K562 (cell line): ENCODE data around the gene DNAH8. TPM values are rescaled to one million over a fixed set of nuclear protein-coding genes. Genes with fewer than 3 reads are reported as not detected.

Experiments used
- ATAC-seq: fragments of 200-7000 bp; cut with Tn5 transposase; 3 replicates; pipeline ENCODE4 v1.9.1; 2020; ENCODE audit warnings: moderate library complexity
- BruUV-seq: library from RNA; stranded (reverse); fragments of 400-500 nt; replicated peaks from 2 replicates; lab custom pipeline; 2021; lab: Mats Ljungman, UMichigan
- CTCF ChIA-PET: fragments of 300-600 bp; formaldehyde crosslinking; extraction: SDS; loops from one replicate; lab custom pipeline; 2021; ENCODE audit warnings: low intra/inter-chr PET ratio; lab: Yijun Ruan, JAX
- POLR2A ChIA-PET: fragments of 300-600, 350-650 bp; sonication (Branson Sonifier 250); formaldehyde crosslinking; extraction: SDS; loops from one replicate; lab custom pipeline; 2021; ENCODE audit warnings: antibody characterized with exemption, inconsistent platforms; lab: Yijun Ruan, JAX
- DNase-seq, 4 experiments: peaks; one replicate each; pipeline versions ENCODE4 v3.0.0 to v3.0.0-alpha.2; 2011 to 2018; ENCODE audit warnings: low spot score in 3 of 4, mixed read lengths in 3 of 4; ENCODE audit errors: extremely low read depth in 1 of 4
- FAIRE-seq: peaks from 2 replicates; lab custom pipeline; 2011; peaks lifted over from hg19 to GRCh38; lab: Jason Lieb, UNC
- H2AFZ ChIP-seq: 2 replicates; pipeline ENCODE4 v1.6.0; 2011; ENCODE audit warnings: low read depth, low read length, control low read depth, inconsistent platforms
- H3K27ac ChIP-seq: fragments of 200-600 bp; 3 replicates; pipeline ENCODE4 v1.8.0; 2011; ENCODE audit warnings: low read depth, mild to moderate bottlenecking, control low read depth, inconsistent platforms, low read length, moderate library complexity, mixed read lengths; ENCODE audit errors: extremely low read depth
- H3K27me3 ChIP-seq, 2 experiments: fragments of 300-600 bp in 1 of 2; 2 replicates in 1 of 2; 3 replicates in 1 of 2; pipeline versions ENCODE4 v1.6.0 to v1.8.0; 2011; ENCODE audit warnings: inconsistent platforms in 2 of 2, low read length in 2 of 2, mild to moderate bottlenecking in 1 of 2, mixed read lengths in 1 of 2, moderate library complexity in 1 of 2; ENCODE audit not compliant: control insufficient read depth in 2 of 2, insufficient read depth in 2 of 2
- H3K36me3 ChIP-seq: fragments of 300-600 bp; 3 replicates; pipeline ENCODE4 v1.8.0; 2011; ENCODE audit warnings: mild to moderate bottlenecking, low read length, inconsistent platforms; ENCODE audit not compliant: control insufficient read depth, insufficient read depth
- H3K4me1 ChIP-seq, 2 experiments: fragments of 200-600 bp in 1 of 2; replicated peaks in 1 of 2; 2 replicates in 1 of 2; 3 replicates in 1 of 2; pipeline versions ENCODE4 v1.5.1 to v1.8.0; 2011; ENCODE audit warnings: inconsistent platforms in 2 of 2, low read length in 2 of 2, mild to moderate bottlenecking in 1 of 2, mixed read lengths in 1 of 2, moderate library complexity in 1 of 2; ENCODE audit not compliant: control insufficient read depth in 2 of 2, insufficient read depth in 2 of 2
- H3K4me2 ChIP-seq: 2 replicates; pipeline ENCODE4 v1.6.1; 2011; ENCODE audit warnings: low read length, control low read depth, inconsistent platforms, mixed read lengths; ENCODE audit not compliant: insufficient read depth
- H3K4me3 ChIP-seq: fragments of 200-600 bp; sonication (generic), shearing (Covaris generic); 2 replicates; pipeline ENCODE4 v1.5.1; 2016; ENCODE audit warnings: control low read depth, inconsistent platforms
- H3K79me2 ChIP-seq: fragments of 200-600 bp; 3 replicates; pipeline ENCODE4 v1.8.0; 2011; ENCODE audit warnings: low read length, inconsistent platforms; ENCODE audit not compliant: control insufficient read depth, insufficient read depth
- H3K9ac ChIP-seq, 2 experiments: 2 replicates each; pipeline versions ENCODE4 v1.6.0 to v1.6.1; 2011; ENCODE audit warnings: low read depth in 2 of 2, low read length in 2 of 2, control low read depth in 1 of 2, inconsistent platforms in 1 of 2, mild to moderate bottlenecking in 1 of 2, mixed read lengths in 1 of 2; ENCODE audit not compliant: insufficient read depth in 1 of 2
- H3K9me1 ChIP-seq: one replicate; pipeline ENCODE4 v1.6.0; 2011; ENCODE audit warnings: inconsistent platforms, mild to moderate bottlenecking, low read length, moderate library complexity; ENCODE audit not compliant: control insufficient read depth, insufficient read depth
- H3K9me3 ChIP-seq: replicated peaks from 2 replicates; pipeline ENCODE4 v1.5.1; 2011; ENCODE audit warnings: low read depth, low read length, inconsistent platforms; ENCODE audit not compliant: control insufficient read depth, insufficient read depth
- H4K20me1 ChIP-seq: replicated peaks from 2 replicates; pipeline ENCODE4 v1.6.1; 2011; ENCODE audit warnings: low read length, inconsistent platforms, mixed read lengths; ENCODE audit not compliant: control insufficient read depth, insufficient read depth
- ATF3 ChIP-seq, 2 experiments: fragments of 450-650 bp in 1 of 2; sonication (generic) in 1 of 2; formaldehyde crosslinking in 1 of 2; IDR thresholded peaks in 1 of 2; conservative IDR thresholded peaks in 1 of 2; 2 replicates each; pipeline versions ENCODE4 v1.6.1 to v1.8.1; 2016 to 2023; ENCODE audit warnings: mild to moderate bottlenecking in 2 of 2, moderate library complexity in 2 of 2, inconsistent platforms in 1 of 2, missing genetic modification reagents in 1 of 2
- ETV1 ChIP-seq: fragments of 450-650 bp; conservative IDR thresholded peaks from 2 replicates; pipeline ENCODE4 v1.6.1; 2016; ENCODE audit warnings: missing genetic modification characterization, control low read depth, low read depth, missing compliant biosample characterization
- FOXK2 ChIP-seq, 2 experiments: fragments of 450-650 bp; IDR thresholded peaks in 1 of 2; conservative IDR thresholded peaks in 1 of 2; 2 replicates each; pipeline ENCODE4 v1.6.1; 2016; ENCODE audit warnings: low read depth in 2 of 2, mild to moderate bottlenecking in 1 of 2
- FOXM1 ChIP-seq, 2 experiments: fragments of 450-650 bp in 1 of 2; sonication (generic) in 1 of 2; formaldehyde crosslinking in 1 of 2; IDR thresholded peaks; 2 replicates each; pipeline versions ENCODE4 v1.6.1 to v1.9.0; 2017 to 2022; ENCODE audit warnings: low read depth in 2 of 2, mild to moderate bottlenecking in 2 of 2, missing genetic modification reagents in 1 of 2, moderate library complexity in 1 of 2
- HNRNPK ChIP-seq: fragments of 200-400 bp; formaldehyde crosslinking; IDR thresholded peaks from one replicate; pipeline ENCODE4 v1.6.1; 2018; ENCODE audit warnings: mild to moderate bottlenecking, low read depth, low read length; ENCODE audit not compliant: poor library complexity, severe bottlenecking
- NRF1 ChIP-seq, 2 experiments: fragments of 450-650 bp; IDR thresholded peaks in 1 of 2; conservative IDR thresholded peaks in 1 of 2; 2 replicates each; pipeline ENCODE4 v1.6.1; 2014; ENCODE audit warnings: mild to moderate bottlenecking in 2 of 2
- RBM25 ChIP-seq: fragments of 200-400 bp; formaldehyde crosslinking; IDR thresholded peaks from 2 replicates; pipeline ENCODE4 v1.6.1; 2018; ENCODE audit warnings: low read length, low read depth, moderate library complexity; ENCODE audit not compliant: severe bottlenecking
- ZBED1 ChIP-seq: IDR thresholded peaks from 2 replicates; pipeline ENCODE4 v1.6.1; 2014
- ZBTB1 ChIP-seq: sonication (generic); formaldehyde crosslinking; IDR thresholded peaks from 2 replicates; pipeline ENCODE4 v1.8.1; 2023; ENCODE audit warnings: missing genetic modification reagents, low read depth, mild to moderate bottlenecking, borderline replicate concordance
- ZNF146 ChIP-seq: IDR thresholded peaks from one replicate; pipeline ENCODE4 v1.6.1; 2018; ENCODE audit warnings: missing compliant biosample characterization; ENCODE audit not compliant: unreplicated experiment
- WGBS: fragments of 100-300 bp; shearing (Covaris generic); methylation state at CpG from one replicate; pipeline ENCODE4 v1.1.6; 2016; ENCODE audit warnings: low coverage, mixed read lengths; ENCODE audit not compliant: insufficient coverage; ENCODE audit errors: missing lambda C conversion rate; 5-methylcytosine and 5-hydroxymethylcytosine counted together
- in situ Hi-C: fragments of 300-500 bp; cut with MboI; formaldehyde crosslinking; loops from 4 replicates; pipeline ENCODE4 v1.15.0; 2018; ENCODE audit warnings: inconsistent platforms, mixed read lengths
- intact Hi-C: fragments of 100-400 bp; cut with micrococcal nuclease; formaldehyde crosslinking; loops from 2 replicates; pipeline ENCODE4 v1.14.2; 2022
- polyA plus RNA-seq, 8 experiments: library from polyadenylated mRNA; depleted of rRNA in 4 of 8; stranded (reverse) in 5 of 8; unstranded in 3 of 8; fragments of >200 nt; fragmentation: Nextera tagmentation in 2 of 8; fragmentation: Illumina TruSeq in 1 of 8; extraction: Ambion mirVana in 2 of 8; extraction: Trizol in 1 of 8; gene quantifications; 2 replicates each; pipeline versions ENCODE4 v1.2.1 to v1.2.3, GENCODE V29; 2011 to 2014; ENCODE audit warnings: inconsistent platforms in 1 of 8, missing spikeins in 1 of 8
- total RNA-seq, 7 experiments: library from RNA; depleted of rRNA in 6 of 7; stranded (reverse); fragments of >200 nt in 6 of 7; fragmentation: Illumina TruSeq in 2 of 7; extraction: Trizol in 2 of 7; gene quantifications; 2 replicates each; pipeline versions ENCODE4 v1.2.1 to v1.2.3, GENCODE V29; 2011 to 2021; ENCODE audit warnings: low replicate concordance in 1 of 7

DNAH8 gene
- total and polyA plus RNA-seq, 9 of the 15 experiments (the other 6 are each of a cell fraction or from before 2014, with no cell fraction given): 1.2 to 4.2 (median 2.9) TPM

GRCh38 chr6:38935051-38935450 is 219.9 kb downstream of the DNAH8 start (continued):
- TF ChIP-seq ATF3 (IDR thresholded peaks at IDR 0.05): no peak
- TF ChIP-seq ATF3 (CRISPR knock-in tag; conservative IDR thresholded peaks at IDR 0.05): no peak
- TF ChIP-seq ETV1 (tag): no peak
- no peak for TF ChIP-seq ZBTB1 (CRISPR knock-in tag)

DNA sequence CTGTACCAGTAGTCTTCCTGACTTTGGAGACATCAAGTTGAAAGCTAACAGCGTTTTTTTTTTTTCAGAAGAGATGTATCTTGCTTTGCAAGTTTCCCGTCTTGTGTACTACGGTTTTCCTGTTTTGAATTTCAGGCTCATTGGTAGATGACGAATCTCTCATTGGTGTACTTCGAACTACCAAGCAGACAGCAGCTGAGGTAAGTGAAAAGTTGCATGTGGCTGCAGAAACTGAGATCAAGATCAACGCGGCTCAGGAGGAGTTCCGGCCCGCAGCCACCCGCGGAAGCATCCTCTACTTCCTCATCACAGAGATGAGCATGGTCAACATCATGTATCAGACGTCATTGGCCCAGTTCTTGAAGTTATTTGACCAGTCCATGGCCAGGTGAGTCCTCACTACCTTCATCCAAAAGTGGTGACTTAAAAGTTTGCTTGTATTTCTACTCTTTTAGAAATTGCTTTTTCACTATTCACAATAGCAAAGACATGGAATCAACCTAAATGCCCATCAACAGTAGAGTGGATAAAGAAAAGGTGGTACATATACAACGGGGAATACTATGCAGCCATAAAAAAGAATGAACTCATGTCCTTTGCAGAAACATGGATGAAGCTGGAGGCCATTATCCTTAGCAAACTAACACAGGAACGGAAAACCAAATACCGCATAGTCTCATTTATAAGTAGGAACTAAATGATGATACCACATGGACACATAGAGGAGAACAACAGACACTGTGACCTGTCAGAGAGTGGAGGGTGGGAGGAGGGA is 222.9 kb downstream of the DNAH8 start:
- Histone ChIP-seq H3K9me1 (no peaks in the 10 kb centered on the region), H3K36me3 (no peaks in the 10 kb centered on the region), H3K4me2 (no peak overlapping the region), H2AFZ (no peak overlapping the region), H3K4me3 (no peak overlapping the region), H3K27me3 (peaks cover 28 to 41% of the 10 kb centered on the region in 2 experiments), H3K27ac (no peak overlapping the region), H3K9me3 (no peaks in the 10 kb centered on the region), H3K79me2 (no peaks in the 10 kb centered on the region), H3K9ac (no peak overlapping the region), H3K4me1 (no peaks in the 10 kb centered on the region), H4K20me1 (no peaks in the 10 kb centered on the region)
- no TSS peak for BruUV-seq
- 5% methylated on average over 15 of the region's 15 CpGs for WGBS
- in situ Hi-C loops (no loop called here), intact Hi-C loops (no loop called here)
- ChIA-PET CTCF (interaction anchor here (0.6 kb wide), 1 partner anchor 1119 kb away, joined by 3 read pairs; no protein-coding TSS in a partner anchor), POLR2A (no interaction called here)
- ATAC-seq (no peak), FAIRE-seq (no peak), DNase-seq (no peak)
- no peak for TF ChIP-seq HNRNPK
- TF ChIP-seq FOXM1 (IDR thresholded peaks at IDR 0.05; ENCODE audit: low read depth): no peak
- TF ChIP-seq FOXM1 (CRISPR knock-in tag; IDR thresholded peaks at IDR 0.05; ENCODE audit: low read depth): no peak
- peak; percentile 31 for TF ChIP-seq RBM25
- TF ChIP-seq ZNF146: peak; percentile 86
- TF ChIP-seq ZBED1: no peak
- TF ChIP-seq FOXK2 (conservative IDR thresholded peaks at IDR 0.05 in 1 of 2, IDR thresholded peaks at IDR 0.05 in 1 of 2; ENCODE audit: low read depth in 2 of 2): no peak
- no peak for TF ChIP-seq NRF1 (conservative IDR thresholded peaks at IDR 0.05 in 1 of 2, IDR thresholded peaks at IDR 0.05 in 1 of 2)
